DND-41 (cell line): ENCODE results near the gene SLC1A3.

Source experiments
- ATAC-seq: fragments of 200-7000 bp; cut with Tn5 transposase; 3 replicates; pipeline ENCODE4 v1.9.1; 2021; ENCODE audit warnings: low read depth; ENCODE audit not compliant: insufficient read depth
- DNase-seq: peaks from one replicate; pipeline ENCODE4 v3.0.0-alpha.2; 2020
- H2AFZ ChIP-seq: 2 replicates; pipeline ENCODE4 v1.6.0; 2012; ENCODE audit warnings: low read depth, low read length
- H3K27ac ChIP-seq: 2 replicates; pipeline ENCODE4 v1.5.1; 2012; ENCODE audit warnings: low read length, inconsistent platforms
- H3K27me3 ChIP-seq: fragments of 200-600 bp; sonication (generic); 2 replicates; pipeline ENCODE4 v1.6.0; 2012; ENCODE audit warnings: low read length, mild to moderate bottlenecking, inconsistent platforms; ENCODE audit not compliant: insufficient read depth, poor library complexity
- H3K36me3 ChIP-seq: 2 replicates; pipeline ENCODE4 v1.5.1; 2012; ENCODE audit warnings: low read length, inconsistent platforms; ENCODE audit not compliant: insufficient read depth
- H3K4me1 ChIP-seq: 2 replicates; pipeline ENCODE4 v1.5.1; 2012; ENCODE audit warnings: mild to moderate bottlenecking, low read length; ENCODE audit not compliant: insufficient read depth
- H3K4me2 ChIP-seq: 2 replicates; pipeline ENCODE4 v1.6.0; 2012; ENCODE audit warnings: mild to moderate bottlenecking, moderate library complexity, low read length, inconsistent platforms; ENCODE audit not compliant: insufficient read depth
- H3K4me3 ChIP-seq, 2 experiments: fragments of 200-600 bp in 1 of 2; shearing (Covaris generic) in 1 of 2; 2 replicates each; pipeline ENCODE4 v1.5.1; 2012 to 2016; ENCODE audit warnings: inconsistent platforms in 2 of 2, low read length in 2 of 2, mild to moderate bottlenecking in 2 of 2, low read depth in 1 of 2, moderate library complexity in 1 of 2
- H3K79me2 ChIP-seq: 2 replicates; pipeline ENCODE4 v1.6.0; 2012; ENCODE audit warnings: low read length, inconsistent platforms; ENCODE audit not compliant: insufficient read depth
- H3K9ac ChIP-seq: 2 replicates; pipeline ENCODE4 v1.6.0; 2012; ENCODE audit warnings: low read depth, mild to moderate bottlenecking, inconsistent platforms, low read length, moderate library complexity
- H3K9me3 ChIP-seq: 2 replicates; pipeline ENCODE4 v1.5.1; 2012; ENCODE audit warnings: low read length, moderate library complexity, mild to moderate bottlenecking, inconsistent platforms; ENCODE audit not compliant: insufficient read depth, severe bottlenecking
- H4K20me1 ChIP-seq: 2 replicates; pipeline ENCODE4 v1.6.0; 2012; ENCODE audit warnings: low read length; ENCODE audit not compliant: insufficient read depth
- EZH2 ChIP-seq: IDR thresholded peaks from 3 replicates; pipeline ENCODE4 v1.6.1; 2012; ENCODE audit warnings: borderline replicate concordance, low read depth, mild to moderate bottlenecking, moderate library complexity, low read length, inconsistent platforms; ENCODE audit not compliant: severe bottlenecking
- TF ChIP-seq, protein P1 (sequence below): IDR thresholded peaks from 2 replicates; pipeline ENCODE4 v1.5.1; 2012; ENCODE audit warnings: borderline replicate concordance, low read length, moderate library complexity, mild to moderate bottlenecking; ENCODE audit not compliant: poor library complexity, severe bottlenecking; ENCODE audit errors: extremely low read depth

SLC1A3 gene

DNA sequence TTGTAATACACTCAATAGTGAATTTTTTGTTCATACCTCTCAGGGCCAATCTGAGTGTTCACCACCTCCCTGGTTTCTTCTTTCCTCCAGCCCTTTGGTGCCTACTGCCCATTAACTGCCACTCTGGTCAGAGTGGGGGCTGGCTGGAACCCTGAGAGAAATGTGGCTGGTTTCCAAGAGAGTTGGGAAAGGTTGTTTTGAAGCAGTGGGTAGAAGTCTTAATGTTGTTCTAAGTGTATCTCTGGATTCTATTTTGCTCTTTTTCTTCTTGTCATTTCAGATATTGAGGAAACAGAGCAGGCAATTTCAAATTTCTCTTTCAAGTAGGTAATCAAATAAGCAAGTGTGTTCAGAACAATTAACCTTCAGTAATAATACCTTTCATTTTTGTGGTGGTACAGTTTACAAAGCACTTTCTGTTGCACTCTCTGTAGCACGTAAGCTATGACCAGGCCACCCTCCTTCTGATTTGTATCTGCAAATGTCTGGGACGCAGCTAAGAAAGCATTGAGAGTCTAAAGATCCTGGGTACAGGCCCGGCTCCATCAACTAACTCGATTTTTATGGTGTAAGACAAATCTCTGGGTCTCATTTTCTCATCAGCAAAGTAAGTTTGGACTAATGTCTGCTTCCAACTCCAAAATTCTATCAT lies 8.4 kb downstream of the SLC1A3 start:
- TF ChIP-seq, protein P1, sequence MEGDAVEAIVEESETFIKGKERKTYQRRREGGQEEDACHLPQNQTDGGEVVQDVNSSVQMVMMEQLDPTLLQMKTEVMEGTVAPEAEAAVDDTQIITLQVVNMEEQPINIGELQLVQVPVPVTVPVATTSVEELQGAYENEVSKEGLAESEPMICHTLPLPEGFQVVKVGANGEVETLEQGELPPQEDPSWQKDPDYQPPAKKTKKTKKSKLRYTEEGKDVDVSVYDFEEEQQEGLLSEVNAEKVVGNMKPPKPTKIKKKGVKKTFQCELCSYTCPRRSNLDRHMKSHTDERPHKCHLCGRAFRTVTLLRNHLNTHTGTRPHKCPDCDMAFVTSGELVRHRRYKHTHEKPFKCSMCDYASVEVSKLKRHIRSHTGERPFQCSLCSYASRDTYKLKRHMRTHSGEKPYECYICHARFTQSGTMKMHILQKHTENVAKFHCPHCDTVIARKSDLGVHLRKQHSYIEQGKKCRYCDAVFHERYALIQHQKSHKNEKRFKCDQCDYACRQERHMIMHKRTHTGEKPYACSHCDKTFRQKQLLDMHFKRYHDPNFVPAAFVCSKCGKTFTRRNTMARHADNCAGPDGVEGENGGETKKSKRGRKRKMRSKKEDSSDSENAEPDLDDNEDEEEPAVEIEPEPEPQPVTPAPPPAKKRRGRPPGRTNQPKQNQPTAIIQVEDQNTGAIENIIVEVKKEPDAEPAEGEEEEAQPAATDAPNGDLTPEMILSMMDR: no peak
- TF ChIP-seq EZH2: no peak
- Histone ChIP-seq H3K27ac (no peak overlapping the region), H3K4me2 (no peak overlapping the region), H3K9ac (no peak overlapping the region), H3K36me3 (no peaks in the 10 kb centered on the region), H3K4me1 (no peaks in the 10 kb centered on the region), H3K27me3 (peaks cover 4% of the 10 kb centered on the region), H2AFZ (no peak overlapping the region), H4K20me1 (no peaks in the 10 kb centered on the region), H3K79me2 (no peaks in the 10 kb centered on the region), H3K9me3 (no peaks in the 10 kb centered on the region), H3K4me3 (no peak overlapping the region)
- ATAC-seq (no peak), DNase-seq (no peak)

DNA sequence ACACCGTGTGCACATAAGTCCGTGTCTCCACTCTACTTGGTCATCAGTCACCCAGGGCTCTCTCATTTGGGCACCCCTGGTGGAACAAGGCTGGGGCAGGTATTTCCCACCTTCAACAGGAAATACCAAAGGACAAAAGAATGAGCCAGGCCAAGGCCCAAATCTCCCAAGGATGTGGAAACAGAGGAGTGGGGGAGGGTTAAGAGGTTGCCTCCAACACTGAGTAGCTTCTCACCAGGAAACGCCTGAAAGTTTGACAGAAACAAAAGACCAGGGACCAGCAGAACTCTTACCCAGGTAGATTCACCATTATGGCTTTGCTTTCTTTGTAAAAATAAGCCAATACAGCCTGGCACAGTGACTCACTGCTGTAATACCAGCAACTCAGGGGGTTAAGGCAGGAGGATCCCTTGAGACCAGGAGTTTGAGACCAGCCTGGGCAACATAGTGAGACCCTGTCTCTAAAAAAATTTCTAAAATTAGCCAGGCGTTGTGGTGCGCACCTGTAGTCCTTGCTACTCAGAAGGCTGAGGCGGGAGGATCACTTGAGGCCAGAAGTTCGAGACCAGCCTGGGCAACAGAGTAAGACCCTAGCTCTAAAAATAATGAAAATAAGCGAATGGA lies 12.7 kb downstream of the SLC1A3 start:
- Histone ChIP-seq H3K9me3 (no peaks in the 10 kb centered on the region), H4K20me1 (no peaks in the 10 kb centered on the region), H3K27me3 (peaks cover 4% of the 10 kb centered on the region), H2AFZ (no peak overlapping the region), H3K9ac (no peak overlapping the region), H3K4me2 (no peak overlapping the region), H3K4me1 (no peaks in the 10 kb centered on the region), H3K27ac (no peak overlapping the region), H3K79me2 (no peaks in the 10 kb centered on the region), H3K4me3 (no peak overlapping the region), H3K36me3 (no peaks in the 10 kb centered on the region)
- no peak for DNase-seq
- TF ChIP-seq, protein P1: no peak
- TF ChIP-seq EZH2: no peak
- no peak for ATAC-seq

DNA sequence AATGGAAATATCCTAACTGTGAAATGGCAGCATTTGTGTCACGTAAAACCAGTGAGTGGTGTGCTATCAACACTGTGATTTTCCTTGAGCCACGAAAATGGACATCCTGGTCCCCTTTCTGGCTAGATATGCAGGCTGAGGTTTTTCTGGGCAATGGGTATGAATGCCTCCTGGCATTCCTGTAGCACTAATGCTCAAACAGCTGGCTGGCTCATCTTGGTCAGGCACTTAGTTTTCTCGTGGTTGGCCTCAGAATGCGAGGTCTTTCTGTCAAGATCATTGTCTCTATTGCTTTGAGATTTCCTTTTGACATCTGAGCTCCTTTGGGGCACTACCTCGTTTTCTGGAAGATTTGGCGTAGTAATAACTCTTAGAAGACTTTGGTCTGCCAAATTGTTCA lies 15.6 kb downstream of the SLC1A3 start:
- DNase-seq (no peak), ATAC-seq (no peak)
- Histone ChIP-seq H3K4me3 (no peak overlapping the region), H3K4me2 (no peak overlapping the region), H3K36me3 (no peaks in the 10 kb centered on the region), H3K79me2 (no peaks in the 10 kb centered on the region), H3K9me3 (no peaks in the 10 kb centered on the region), H2AFZ (no peak overlapping the region), H3K4me1 (no peaks in the 10 kb centered on the region), H3K27me3 (peaks cover 4% of the 10 kb centered on the region), H3K9ac (no peak overlapping the region), H4K20me1 (no peaks in the 10 kb centered on the region), H3K27ac (no peak overlapping the region)
- TF ChIP-seq, protein P1: no peak
- TF ChIP-seq EZH2: no peak
